Memory B cell (primary cell): Measurements from ENCODE around the gene VEPH1.

Source experiments
- ATAC-seq: fragments of 150-1000 bp; cut with Tn5 transposase; 2 replicates; pipeline ENCODE4 v1.10.0; 2021; ENCODE audit warnings: low read depth, mild to moderate bottlenecking, moderate library complexity
- DNase-seq, 2 donors: peaks; one replicate each; pipeline ENCODE4 v3.0.0; 2022; ENCODE audit warnings: low spot score in 2 of 2
- H3K27ac Mint-ChIP-seq: one replicate; pipeline ENCODE4 v1.8.0; 2022; ENCODE audit warnings: mild to moderate bottlenecking, moderate library complexity, mixed read lengths
- H3K27me3 Mint-ChIP-seq: one replicate; pipeline ENCODE4 v1.8.0; 2022; ENCODE audit warnings: mixed read lengths
- H3K36me3 Mint-ChIP-seq: one replicate; pipeline ENCODE4 v1.8.0; 2022; ENCODE audit warnings: mild to moderate bottlenecking, mixed read lengths
- H3K4me1 Mint-ChIP-seq: one replicate; pipeline ENCODE4 v1.8.0; 2022; ENCODE audit warnings: mixed read lengths
- H3K4me3 Mint-ChIP-seq: one replicate; pipeline ENCODE4 v1.8.0; 2022; ENCODE audit warnings: mild to moderate bottlenecking, moderate library complexity, mixed read lengths
- H3K9me3 Mint-ChIP-seq: one replicate; pipeline ENCODE4 v1.8.0; 2022; ENCODE audit warnings: mixed read lengths

Gene VEPH1

DNA sequence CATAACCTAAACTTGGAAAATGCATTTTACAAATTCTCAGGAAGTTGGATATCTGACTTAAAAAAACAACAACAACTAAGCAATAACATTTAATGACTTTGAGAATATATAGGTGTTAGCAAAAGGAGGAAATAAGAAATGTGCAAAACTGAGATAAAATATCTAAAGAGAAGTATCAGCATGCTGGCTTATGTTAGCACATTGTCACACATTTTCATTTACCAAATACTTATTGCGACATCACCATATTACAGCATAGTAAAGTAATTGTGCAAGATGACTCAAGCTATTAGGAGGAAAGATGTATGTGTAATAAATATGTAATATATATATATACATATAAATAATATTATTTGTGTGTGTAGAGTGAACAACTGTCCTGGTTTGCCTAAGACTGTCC, 57.4 kb downstream of the VEPH1 start:
- Mint-ChIP-seq H3K36me3 (no peaks in the 10 kb centered on the region), H3K27ac (no peak overlapping the region), H3K27me3 (no peaks in the 10 kb centered on the region), H3K9me3 (no peaks in the 10 kb centered on the region), H3K4me3 (no peak overlapping the region), H3K4me1 (no peaks in the 10 kb centered on the region)
- DNase-seq (no peak), ATAC-seq (no peak)

DNA sequence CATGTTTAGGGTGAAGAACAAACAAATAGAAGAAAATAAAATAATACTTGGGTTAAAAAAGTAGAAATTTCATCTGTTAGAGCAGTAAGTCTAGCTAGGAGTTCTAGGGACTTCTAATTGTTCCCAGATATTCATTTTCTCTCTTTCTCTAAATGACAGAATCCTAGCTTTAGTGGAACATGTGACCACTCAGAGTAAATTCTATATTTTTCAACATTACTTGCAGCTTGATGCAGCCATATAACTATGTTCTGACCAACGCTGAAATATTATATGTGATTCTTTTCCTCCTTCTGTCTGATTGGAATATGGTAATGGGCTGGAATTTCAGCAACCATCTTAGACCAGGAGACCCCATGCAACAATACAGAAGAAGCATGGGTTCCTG, 58.4 kb downstream of the VEPH1 start:
- Mint-ChIP-seq H3K4me3 (no peak overlapping the region), H3K9me3 (no peaks in the 10 kb centered on the region), H3K27ac (no peak overlapping the region), H3K4me1 (no peaks in the 10 kb centered on the region), H3K36me3 (no peaks in the 10 kb centered on the region), H3K27me3 (no peaks in the 10 kb centered on the region)
- ATAC-seq (no peak), DNase-seq (no peak)

DNA sequence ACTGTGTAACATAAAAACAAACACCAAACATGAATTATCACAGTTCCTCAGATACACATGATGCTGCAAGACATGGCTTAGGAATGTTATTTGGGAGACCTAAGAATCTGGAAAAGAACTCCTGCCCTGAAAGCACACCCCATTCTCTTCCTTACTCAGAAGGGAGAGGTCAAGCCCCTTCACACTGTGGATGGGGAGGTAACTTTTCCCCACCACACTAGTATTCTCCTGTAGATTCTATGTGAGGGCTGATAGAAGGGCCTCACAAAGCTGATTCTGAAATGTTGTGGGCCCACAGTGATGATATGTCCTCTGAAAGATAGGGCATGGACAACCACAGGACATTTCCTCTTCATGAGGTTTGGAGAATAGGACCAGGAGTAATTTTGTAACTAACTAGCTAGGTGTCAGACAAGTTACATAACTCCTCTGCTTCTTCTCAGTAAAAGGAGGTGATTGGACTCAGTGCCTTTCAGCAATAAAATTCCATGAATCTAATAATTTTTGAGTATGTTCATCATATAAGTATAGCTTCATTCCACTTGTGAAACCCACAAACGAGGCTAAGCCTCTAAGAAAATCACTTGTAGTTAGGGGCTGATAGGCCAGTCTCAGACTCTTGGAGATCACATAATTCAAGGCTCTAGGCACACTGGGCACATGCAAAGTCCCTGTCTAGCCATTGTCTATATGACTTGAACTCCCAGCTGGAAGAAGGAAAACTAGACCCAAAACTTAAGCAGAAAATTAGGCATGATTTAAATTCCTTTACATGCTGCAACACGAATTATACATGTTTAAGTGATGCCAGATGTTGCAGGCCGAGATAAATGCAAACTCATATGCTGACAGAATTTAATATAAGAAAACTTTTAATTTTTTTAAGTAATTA, 59.1 kb downstream of the VEPH1 start:
- Mint-ChIP-seq H3K27ac (no peak overlapping the region), H3K36me3 (no peaks in the 10 kb centered on the region), H3K9me3 (no peaks in the 10 kb centered on the region), H3K4me3 (no peak overlapping the region), H3K27me3 (no peaks in the 10 kb centered on the region), H3K4me1 (no peaks in the 10 kb centered on the region)
- no peak for DNase-seq
- no peak for ATAC-seq

DNA sequence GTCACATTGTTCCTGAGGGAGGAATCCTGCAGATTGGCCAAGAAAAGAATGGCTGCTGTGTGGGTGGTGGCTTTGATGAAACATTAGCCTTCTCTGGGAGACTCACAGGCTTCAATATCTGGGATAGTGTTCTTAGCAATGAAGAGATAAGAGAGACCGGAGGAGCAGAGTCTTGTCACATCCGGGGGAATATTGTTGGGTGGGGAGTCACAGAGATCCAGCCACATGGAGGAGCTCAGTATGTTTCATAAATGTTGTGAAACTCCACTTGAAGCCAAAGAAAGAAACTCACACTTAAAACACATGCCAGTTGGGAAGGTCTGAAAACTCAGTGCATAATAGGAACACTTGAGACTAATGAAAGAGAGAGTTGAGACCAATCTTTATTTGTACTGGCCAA, 60.5 kb downstream of the VEPH1 start:
- H3K9me3 Mint-ChIP-seq: no peaks in the 10 kb centered on the region
- no peak overlapping the region for H3K27ac Mint-ChIP-seq
- H3K4me1 Mint-ChIP-seq: no peaks in the 10 kb centered on the region
- DNase-seq (no peak), ATAC-seq (no peak)
- H3K36me3 Mint-ChIP-seq: no peaks in the 10 kb centered on the region
- H3K4me3 Mint-ChIP-seq: no peak overlapping the region
- H3K27me3 Mint-ChIP-seq: no peaks in the 10 kb centered on the region

DNA sequence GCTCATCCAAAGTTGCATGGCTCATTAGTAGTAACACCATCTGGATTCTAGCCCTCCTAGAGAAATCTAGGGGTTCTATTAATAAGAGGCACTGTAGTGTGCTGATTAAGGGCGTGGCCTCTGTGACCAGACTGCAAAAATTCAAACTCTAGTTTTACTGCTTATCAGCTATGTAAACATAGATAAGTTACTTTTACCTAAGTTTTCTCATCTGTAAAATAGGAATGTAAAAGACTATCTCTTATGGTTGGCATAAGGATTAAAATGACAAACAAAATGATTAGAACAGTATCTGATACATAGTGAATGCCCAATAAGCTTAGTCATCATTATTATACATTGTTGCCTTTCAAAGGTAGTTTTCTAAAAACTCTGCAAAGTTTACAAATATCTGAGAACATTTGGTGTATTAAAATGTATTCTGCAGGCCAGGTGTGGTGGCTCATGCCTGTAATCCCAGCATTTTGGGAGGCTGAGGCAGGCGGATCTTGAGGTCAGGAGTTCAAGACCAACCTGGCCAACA, 62.1 kb downstream of the VEPH1 start:
- ATAC-seq (no peak), DNase-seq (no peak)
- Mint-ChIP-seq H3K4me1 (peaks cover 3% of the 10 kb centered on the region), H3K9me3 (peaks cover 2% of the 10 kb centered on the region), H3K27me3 (peaks cover 8% of the 10 kb centered on the region), H3K4me3 (no peak overlapping the region), H3K27ac (no peak overlapping the region), H3K36me3 (peaks cover 2% of the 10 kb centered on the region)

DNA sequence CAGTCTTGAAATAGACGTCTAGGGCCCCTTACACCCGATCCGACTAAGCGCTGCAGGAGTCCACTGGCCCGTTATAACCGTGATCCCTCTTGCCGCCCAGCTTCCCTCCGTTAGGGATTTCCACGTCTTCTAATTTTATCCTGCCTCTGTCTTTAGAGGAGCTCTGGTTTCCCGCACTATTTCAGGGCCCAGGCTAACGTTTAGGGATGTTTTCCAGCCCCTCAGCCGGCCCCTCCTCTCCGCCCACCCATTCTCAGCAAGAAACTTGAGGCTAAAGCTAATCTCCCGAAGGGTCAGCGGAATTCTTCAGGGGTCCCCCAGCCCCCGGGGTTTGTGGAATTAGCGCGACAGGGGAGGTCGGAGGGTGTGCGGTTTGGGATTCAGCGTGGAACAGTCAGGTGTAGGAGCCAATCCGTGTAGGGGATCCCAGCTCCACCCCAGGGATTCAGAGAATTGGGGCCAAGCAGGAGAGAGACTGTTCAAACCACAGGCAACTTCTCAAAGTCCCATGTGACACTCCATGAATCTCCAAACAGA, 65.0 kb downstream of the VEPH1 start:
- Mint-ChIP-seq H3K4me1 (peaks cover 3% of the 10 kb centered on the region), H3K4me3 (no peak overlapping the region), H3K27ac (no peak overlapping the region)

DNA sequence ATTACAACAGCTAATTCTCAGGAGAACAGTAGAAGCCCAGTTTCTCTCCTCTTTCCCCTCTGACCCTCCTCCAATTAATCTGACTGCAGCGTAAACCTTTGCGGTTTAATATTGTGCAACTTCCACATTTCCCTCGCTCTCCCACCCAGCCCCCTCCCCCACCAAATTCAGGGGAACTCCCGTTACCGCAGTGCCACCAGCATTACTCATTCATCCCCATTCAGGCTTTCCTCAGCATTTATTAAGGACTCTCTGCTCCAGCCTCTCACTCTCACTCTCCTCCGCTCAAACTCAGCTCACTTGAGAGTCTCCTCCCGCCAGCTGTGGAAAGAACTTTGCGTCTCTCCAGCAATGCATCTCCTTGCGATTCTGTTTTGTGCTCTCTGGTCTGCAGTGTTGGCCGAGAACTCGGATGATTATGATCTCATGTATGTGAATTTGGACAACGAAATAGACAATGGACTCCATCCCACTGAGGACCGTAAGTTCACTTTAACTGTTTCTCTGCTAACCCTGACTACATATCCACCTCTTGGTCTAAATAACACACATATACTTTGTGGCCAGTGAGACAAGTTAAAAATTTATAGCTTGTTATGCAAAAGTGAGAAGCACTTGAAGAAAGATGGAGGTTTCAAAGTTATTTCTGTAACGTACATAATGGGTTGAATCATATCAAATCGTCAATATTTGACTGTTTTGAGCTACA, 66.5 kb downstream of the VEPH1 start, which contains the start of gene PTX3:
PTX3 (plus strand) TSS at position 268 of the 709 bp plus-strand sequence; CDS start at position 352, 84 bp downstream.
- peaks cover 10% of the 10 kb centered on the region for H3K27me3 Mint-ChIP-seq
- peaks cover 3% of the 10 kb centered on the region for H3K4me1 Mint-ChIP-seq
- DNase-seq (no peak), ATAC-seq (no peak)
- H3K27ac Mint-ChIP-seq: no peak within 1 kb of the TSS
- peaks cover 2% of the 10 kb centered on the region for H3K9me3 Mint-ChIP-seq
- H3K36me3 Mint-ChIP-seq: peaks cover 2% of the 10 kb centered on the region
- no peak within 1 kb of the TSS for H3K4me3 Mint-ChIP-seq

More for the DNA sequence above, 65.0 kb downstream of the VEPH1 start:
- Mint-ChIP-seq H3K9me3 (peaks cover 2% of the 10 kb centered on the region), H3K27me3 (peaks cover 9% of the 10 kb centered on the region), H3K36me3 (peaks cover 2% of the 10 kb centered on the region)
- DNase-seq: no peak
- ATAC-seq: no peak

DNA sequence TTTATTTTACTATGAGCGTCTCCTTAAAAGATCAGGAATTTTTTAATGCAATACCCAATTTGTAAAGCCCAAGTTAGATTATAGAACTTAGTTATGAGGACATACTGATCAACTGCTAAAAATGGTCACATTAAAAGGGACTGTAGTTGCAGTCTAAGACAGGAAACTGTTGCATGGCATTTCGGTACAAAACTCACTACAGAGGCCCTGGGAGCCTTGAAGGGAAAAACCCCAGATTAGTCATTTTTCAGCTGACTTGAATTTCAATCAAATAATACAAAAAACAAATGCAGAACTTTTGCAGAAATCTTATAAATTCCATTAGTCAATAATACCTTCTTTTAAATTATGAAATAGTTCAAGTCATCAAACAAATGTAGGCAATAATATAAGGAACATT, 73.5 kb downstream of the VEPH1 start:
- no peak for DNase-seq
- Mint-ChIP-seq H3K27ac (no peak overlapping the region), H3K27me3 (peaks cover 2% of the 10 kb centered on the region), H3K9me3 (peaks cover 3% of the 10 kb centered on the region), H3K36me3 (no peaks in the 10 kb centered on the region), H3K4me1 (no peaks in the 10 kb centered on the region), H3K4me3 (no peak overlapping the region)
- ATAC-seq: no peak

DNA sequence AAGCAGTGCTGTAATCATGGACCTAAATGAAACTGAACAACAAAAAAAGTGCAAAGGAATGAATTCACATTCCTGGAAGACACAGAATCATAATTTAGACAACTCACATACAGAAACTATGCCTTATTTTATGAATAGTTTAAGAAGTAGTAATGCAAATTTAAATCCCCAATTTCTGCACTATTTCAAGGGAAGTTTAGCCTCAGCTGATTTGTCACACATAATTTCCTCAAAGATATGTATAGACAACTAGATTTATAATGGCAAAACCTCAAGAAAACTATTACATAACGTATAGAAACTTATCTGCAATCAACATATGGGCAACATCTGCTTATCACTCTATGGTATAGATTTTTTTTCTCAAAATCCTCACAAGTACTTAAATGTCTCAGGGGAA, 74.4 kb downstream of the VEPH1 start:
- Mint-ChIP-seq H3K4me1 (no peaks in the 10 kb centered on the region), H3K27ac (no peak overlapping the region), H3K4me3 (no peak overlapping the region), H3K27me3 (peaks cover 4% of the 10 kb centered on the region), H3K9me3 (peaks cover 7% of the 10 kb centered on the region), H3K36me3 (no peaks in the 10 kb centered on the region)
- ATAC-seq (no peak), DNase-seq (no peak)

DNA sequence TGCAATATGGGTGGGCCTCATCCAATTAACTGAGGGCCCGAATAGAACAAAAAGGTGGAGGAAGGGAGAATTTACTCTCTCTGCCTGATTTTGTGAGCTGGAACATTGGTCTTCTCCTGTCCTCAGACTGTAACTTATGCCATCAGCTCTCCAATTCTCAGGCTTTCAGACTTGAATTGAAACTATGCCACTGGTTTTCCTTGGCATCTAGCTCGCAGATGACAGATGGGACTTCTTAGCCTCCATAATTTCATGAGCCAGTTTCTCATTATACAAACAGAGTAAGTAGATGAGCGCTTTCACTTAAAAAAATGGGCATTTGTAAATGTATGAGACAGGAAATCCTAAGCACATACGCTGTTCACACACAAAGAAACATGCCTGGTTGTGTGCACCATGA, 75.3 kb downstream of the VEPH1 start:
- Mint-ChIP-seq H3K27ac (no peak overlapping the region), H3K9me3 (peaks cover 7% of the 10 kb centered on the region), H3K36me3 (no peaks in the 10 kb centered on the region), H3K4me1 (no peaks in the 10 kb centered on the region), H3K27me3 (peaks cover 4% of the 10 kb centered on the region), H3K4me3 (no peak overlapping the region)
- ATAC-seq (no peak), DNase-seq (no peak)

DNA sequence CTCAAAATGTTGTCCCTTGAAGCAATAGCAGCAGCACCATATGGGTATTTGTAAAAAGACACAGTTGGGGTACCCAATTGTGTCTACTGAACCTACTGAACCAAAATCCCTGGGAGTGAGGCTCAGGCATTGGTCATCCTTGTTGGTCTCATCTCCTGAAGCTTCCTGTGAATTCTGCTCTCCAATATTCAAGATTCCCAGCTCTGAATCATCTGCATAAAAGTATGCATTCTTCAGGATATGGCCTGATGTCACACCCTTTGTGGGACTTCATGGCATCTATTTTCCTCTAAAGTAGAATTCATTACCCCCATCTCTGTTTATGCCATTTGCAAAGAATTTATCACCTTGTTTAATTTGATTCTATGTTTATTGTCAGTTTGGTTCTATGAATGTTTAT, 79.9 kb downstream of the VEPH1 start:
- DNase-seq: no peak
- Mint-ChIP-seq H3K27ac (no peak overlapping the region), H3K9me3 (peaks cover 10% of the 10 kb centered on the region), H3K27me3 (peaks cover 3% of the 10 kb centered on the region), H3K4me3 (no peak overlapping the region), H3K36me3 (no peaks in the 10 kb centered on the region), H3K4me1 (no peaks in the 10 kb centered on the region)
- ATAC-seq: no peak

DNA sequence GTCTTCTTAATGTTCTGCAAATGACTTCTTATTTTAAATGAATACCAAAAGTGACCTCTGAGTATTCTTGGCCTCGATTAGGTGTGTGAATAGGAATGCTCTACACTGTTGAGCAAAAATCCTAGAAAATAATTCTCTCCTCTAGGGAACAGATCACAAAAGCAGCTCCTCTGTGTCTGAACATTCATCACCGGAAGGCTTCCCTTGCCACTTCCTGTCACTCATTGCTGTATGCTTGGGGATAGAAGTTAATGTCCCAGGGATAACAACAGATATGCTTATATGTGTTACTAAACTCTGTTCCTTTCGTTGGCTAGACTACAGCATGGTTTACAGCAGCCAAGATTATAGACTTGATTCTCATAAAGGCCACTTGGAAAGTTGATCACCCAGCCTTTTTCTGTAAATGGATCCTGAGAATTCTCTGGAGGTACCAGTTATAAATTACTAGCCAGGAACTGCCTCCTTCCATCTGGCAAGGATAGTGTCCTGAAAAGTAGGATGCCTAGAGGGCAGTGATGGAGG, 82.5 kb downstream of the VEPH1 start:
- peaks cover 5% of the 10 kb centered on the region for H3K27me3 Mint-ChIP-seq
- no peaks in the 10 kb centered on the region for H3K36me3 Mint-ChIP-seq
- ATAC-seq (no peak), DNase-seq (no peak)
- H3K27ac Mint-ChIP-seq: no peak overlapping the region
- H3K9me3 Mint-ChIP-seq: peaks cover 6% of the 10 kb centered on the region
- H3K4me1 Mint-ChIP-seq: no peaks in the 10 kb centered on the region
- H3K4me3 Mint-ChIP-seq: no peak overlapping the region

DNA sequence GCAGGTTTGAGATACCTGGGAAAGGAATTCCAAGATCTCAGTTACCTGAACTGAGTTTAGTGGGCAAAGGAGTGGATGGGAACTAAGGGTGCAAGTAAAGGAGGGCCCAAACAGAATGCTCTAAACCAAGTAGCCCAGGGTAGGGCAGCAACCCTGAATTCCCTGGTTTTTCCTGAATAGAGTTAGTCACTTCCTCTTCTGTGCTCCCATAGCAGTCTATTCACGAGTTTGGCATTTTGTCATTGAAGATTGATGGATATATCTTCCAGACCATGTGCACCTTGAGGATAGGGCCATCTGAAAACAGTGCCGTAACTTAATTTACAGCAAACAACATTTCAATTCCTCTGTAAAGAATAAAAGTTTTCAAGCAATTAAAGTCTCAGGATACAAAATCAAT, 85.1 kb downstream of the VEPH1 start:
- Mint-ChIP-seq H3K9me3 (peaks cover 2% of the 10 kb centered on the region), H3K27ac (no peak overlapping the region), H3K27me3 (peaks cover 8% of the 10 kb centered on the region), H3K36me3 (no peaks in the 10 kb centered on the region), H3K4me3 (no peak overlapping the region), H3K4me1 (no peaks in the 10 kb centered on the region)
- ATAC-seq (no peak), DNase-seq (no peak)

DNA sequence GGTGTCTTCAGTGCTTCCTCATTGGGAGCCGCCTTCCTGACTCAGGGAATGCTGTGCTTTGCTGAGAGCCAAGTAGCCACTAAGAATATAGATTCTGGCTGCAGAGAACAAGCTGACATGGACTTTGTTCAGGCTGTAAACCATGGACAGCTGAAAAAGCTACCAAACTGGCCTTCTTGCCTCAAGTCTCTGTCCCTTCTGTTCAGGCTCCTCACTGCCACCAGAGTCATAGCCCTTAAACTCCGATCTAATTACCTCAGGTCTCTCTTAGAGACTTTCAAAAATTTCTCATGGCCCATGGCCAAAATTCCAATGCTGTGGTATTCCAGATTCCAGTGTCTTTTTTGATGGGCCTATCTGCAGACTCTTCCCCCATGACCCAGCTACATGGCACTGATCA, 86.0 kb downstream of the VEPH1 start:
- H3K36me3 Mint-ChIP-seq: no peaks in the 10 kb centered on the region
- no peak overlapping the region for H3K27ac Mint-ChIP-seq
- no peaks in the 10 kb centered on the region for H3K9me3 Mint-ChIP-seq
- peaks cover 8% of the 10 kb centered on the region for H3K27me3 Mint-ChIP-seq
- no peak for ATAC-seq
- DNase-seq: no peak
- no peak overlapping the region for H3K4me3 Mint-ChIP-seq
- H3K4me1 Mint-ChIP-seq: no peaks in the 10 kb centered on the region
